Right cardiac atrium (tissue), 5 donors: ENCODE data around the gene OAS2. TPM values are rescaled to one million over a fixed set of nuclear protein-coding genes. Genes with fewer than 3 reads are reported as not detected.

Experiments
- ATAC-seq, 2 donors: fragments of 200-7000 bp; cut with Tn5 transposase; one replicate each; pipeline versions ENCODE4 v1.8.0 to v1.9.1; 2020; ENCODE audit warnings: moderate library complexity in 2 of 2, mild to moderate bottlenecking in 1 of 2
- DNase-seq, 3 donors: peaks; one replicate each; pipeline ENCODE4 v3.0.0-alpha.2; 2020
- H3K27ac ChIP-seq: one replicate; pipeline ENCODE4 v1.5.1; 2013; ENCODE audit warnings: mild to moderate bottlenecking, low read length, control low read depth, moderate library complexity
- H3K27me3 ChIP-seq: one replicate; pipeline ENCODE4 v1.6.1; 2013; ENCODE audit not compliant: control insufficient read depth, insufficient read depth
- H3K4me1 ChIP-seq: one replicate; pipeline ENCODE4 v1.6.1; 2013; ENCODE audit warnings: low read length; ENCODE audit not compliant: control insufficient read depth, insufficient read depth
- H3K4me3 ChIP-seq: one replicate; pipeline ENCODE4 v1.5.1; 2013; ENCODE audit warnings: low read length, control low read depth
- H3K9me3 ChIP-seq: one replicate; pipeline ENCODE4 v1.6.1; 2013; ENCODE audit warnings: low read length; ENCODE audit not compliant: control insufficient read depth
- WGBS: extraction: QIAGEN DNeasy Blood & Tissue Kit; methylation state at CpG from one replicate; pipeline ENCODE4 v1.1.7; 2013; 5-methylcytosine and 5-hydroxymethylcytosine counted together
- intact Hi-C, 4 donors: fragments of 100-400 bp; cut with DNase I; formaldehyde crosslinking; loops; one replicate each; pipeline versions ENCODE4 v1.11.0 to v1.14.0; 2022 to 2023
- polyA plus RNA-seq: library from polyadenylated mRNA; stranded (reverse); fragments of 200-250 nt; gene quantifications from one replicate; pipeline ENCODE4 v1.2.3, GENCODE V29; 2013
- total RNA-seq, 4 donors: library from RNA; stranded (reverse); fragmentation: NEBNext Ultra II Directional; extraction: Animal tissue kit (Norgen Biotek cat#: 25700); gene quantifications; one replicate each; pipeline ENCODE4 v1.2.1, GENCODE V29; 2021
- donor health status: healthy with polysubstance abuse.
- donor health status: DM: no; HTN: yes; CAD: no.
- donor health status: DM: no; HTN: no; CAD: no.
- donor health status: DM: no; HTN: yes; CAD: no; lungs with severe emphysema.
- donor health status: DM: yes; HTN: yes; CAD: no.

The OAS2 gene
- total and polyA plus RNA-seq, 5 donors = 4.1 to 13.7 (median 8.5) TPM

DNA sequence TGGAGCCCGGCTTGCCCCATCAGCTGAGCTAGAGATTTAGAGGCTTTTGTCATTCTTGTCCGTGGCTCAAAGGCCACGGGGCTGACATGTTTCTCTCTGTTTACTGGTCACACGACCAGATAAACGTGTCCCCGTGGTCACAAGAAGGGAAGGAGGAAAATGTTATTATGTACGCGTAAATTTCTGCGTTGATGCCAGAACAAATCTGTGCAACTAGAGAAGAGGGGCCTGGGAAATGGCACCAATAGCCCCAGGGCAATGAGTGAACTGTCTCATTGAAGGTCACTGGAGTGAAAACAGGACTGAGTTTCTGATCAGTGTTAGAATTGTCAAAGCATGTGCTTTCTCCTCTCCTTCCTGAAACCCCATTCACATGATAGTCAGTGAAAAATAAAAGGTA lies 25.3 kb downstream of the OAS2 start:
- H3K4me1 ChIP-seq = no peaks in the 10 kb centered on the region
- no peak overlapping the region for H3K4me3 ChIP-seq
- no peaks in the 10 kb centered on the region for H3K9me3 ChIP-seq
- 72% methylated on average over 9 of the region's 9 CpGs for WGBS
- no peaks in the 10 kb centered on the region for H3K27me3 ChIP-seq
- no peak for ATAC-seq
- no peak for DNase-seq
- intact Hi-C loops = no loop called here
- no peak overlapping the region for H3K27ac ChIP-seq

- H3K9me3 ChIP-seq = no peaks in the 10 kb centered on the region
- DNase-seq = no peak
- 64% methylated on average over 4 of the region's 4 CpGs for WGBS
- no peak overlapping the region for H3K27ac ChIP-seq
- no peak overlapping the region for H3K4me3 ChIP-seq
- intact Hi-C loops = no loop called here
- no peaks in the 10 kb centered on the region for H3K4me1 ChIP-seq
- no peak for ATAC-seq
- H3K27me3 ChIP-seq = no peaks in the 10 kb centered on the region
Measured at GRCh38 chr12:113005762-113006161, 27.4 kb downstream of the OAS2 start.

- no peak for DNase-seq
- no peaks in the 10 kb centered on the region for H3K4me1 ChIP-seq
- no peak overlapping the region for H3K27ac ChIP-seq
- ATAC-seq = no peak
- intact Hi-C loops = no loop called here
- 90% methylated on average over 7 of the region's 7 CpGs for WGBS
- H3K9me3 ChIP-seq = no peaks in the 10 kb centered on the region
- no peak overlapping the region for H3K4me3 ChIP-seq
- H3K27me3 ChIP-seq = no peaks in the 10 kb centered on the region
Measured at GRCh38 chr12:113006206-113006605, 27.9 kb downstream of the OAS2 start.

DNA sequence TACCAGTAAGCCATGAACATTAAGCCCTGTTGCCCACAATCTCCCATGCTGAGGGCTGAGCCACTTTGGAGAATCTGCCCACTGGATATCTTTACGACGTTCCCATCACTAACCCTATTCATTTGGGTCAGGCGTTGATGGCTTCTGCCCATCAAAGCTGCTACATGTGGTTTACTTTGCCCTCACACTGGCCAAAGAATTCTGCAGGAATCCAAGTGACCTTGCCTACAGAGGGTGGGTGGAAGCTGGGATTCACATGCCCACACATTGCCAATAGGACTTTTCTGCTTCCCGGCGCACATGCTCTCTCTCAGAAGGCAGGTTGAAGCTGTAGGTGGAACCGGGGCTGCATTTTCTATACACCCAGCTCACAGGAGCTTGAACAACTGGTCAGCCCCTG lies 28.3 kb downstream of the OAS2 start:
- WGBS = 92% methylated on average over 6 of the region's 6 CpGs
- no peaks in the 10 kb centered on the region for H3K27me3 ChIP-seq
- DNase-seq (no peak), ATAC-seq (no peak)
- H3K9me3 ChIP-seq = peaks cover under 1% of the 10 kb centered on the region
- intact Hi-C loops = no loop called here
- H3K4me1 ChIP-seq = no peaks in the 10 kb centered on the region
- no peak overlapping the region for H3K4me3 ChIP-seq
- H3K27ac ChIP-seq = no peak overlapping the region

DNA sequence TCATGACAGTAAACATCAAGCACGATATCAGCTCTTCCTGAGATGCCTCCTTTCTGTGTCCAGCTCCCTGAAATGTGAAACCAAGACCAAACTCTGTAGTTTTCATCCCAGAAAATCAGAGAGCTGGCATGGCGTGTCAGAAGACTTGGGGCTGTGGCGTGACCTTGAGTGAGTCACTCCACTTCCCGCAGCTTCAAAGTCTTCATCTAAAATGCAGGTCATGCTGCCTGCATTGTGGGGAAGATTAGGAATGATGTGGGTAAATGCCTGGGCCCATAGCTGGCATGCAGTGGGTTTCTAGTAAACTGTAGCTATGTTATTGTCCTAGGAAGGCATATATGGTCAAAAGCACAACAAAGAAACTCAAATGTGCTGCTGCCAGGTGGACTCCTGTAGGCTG lies 28.8 kb downstream of the OAS2 start:
- no peak overlapping the region for H3K27ac ChIP-seq
- no peaks in the 10 kb centered on the region for H3K4me1 ChIP-seq
- no peak overlapping the region for H3K4me3 ChIP-seq
- intact Hi-C loops = no loop called here
- H3K27me3 ChIP-seq = no peaks in the 10 kb centered on the region
- DNase-seq (no peak), ATAC-seq (no peak)
- WGBS = 79% methylated on average over 4 of the region's 4 CpGs
- H3K9me3 ChIP-seq = peaks cover 2% of the 10 kb centered on the region

DNA sequence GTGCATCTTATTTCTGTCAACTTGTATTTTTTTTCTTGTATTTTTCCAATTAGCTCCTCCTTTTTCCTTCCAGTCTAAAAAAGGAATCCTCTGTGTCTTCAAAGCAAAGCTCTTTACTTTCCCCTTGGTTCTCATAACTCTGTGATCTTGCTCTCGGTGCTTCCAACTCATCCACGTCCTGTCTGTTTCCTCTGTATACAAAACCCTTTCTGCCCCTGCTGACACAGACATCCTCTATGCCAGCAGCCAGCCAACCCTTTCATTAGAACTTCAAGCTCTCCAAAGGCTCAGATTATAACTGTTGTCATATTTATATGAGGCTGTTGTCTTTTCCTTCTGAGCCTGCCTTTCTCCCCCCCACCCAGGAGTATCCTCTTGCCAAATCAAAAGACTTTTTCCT lies 32.4 kb downstream of the OAS2 start:
- no peak overlapping the region for H3K27ac ChIP-seq
- intact Hi-C loops = no loop called here
- no peaks in the 10 kb centered on the region for H3K27me3 ChIP-seq
- 57% methylated on average over 2 of the region's 2 CpGs for WGBS
- H3K9me3 ChIP-seq = peaks cover 2% of the 10 kb centered on the region
- no peak overlapping the region for H3K4me3 ChIP-seq
- ATAC-seq (no peak), DNase-seq (no peak)
- no peaks in the 10 kb centered on the region for H3K4me1 ChIP-seq

DNA sequence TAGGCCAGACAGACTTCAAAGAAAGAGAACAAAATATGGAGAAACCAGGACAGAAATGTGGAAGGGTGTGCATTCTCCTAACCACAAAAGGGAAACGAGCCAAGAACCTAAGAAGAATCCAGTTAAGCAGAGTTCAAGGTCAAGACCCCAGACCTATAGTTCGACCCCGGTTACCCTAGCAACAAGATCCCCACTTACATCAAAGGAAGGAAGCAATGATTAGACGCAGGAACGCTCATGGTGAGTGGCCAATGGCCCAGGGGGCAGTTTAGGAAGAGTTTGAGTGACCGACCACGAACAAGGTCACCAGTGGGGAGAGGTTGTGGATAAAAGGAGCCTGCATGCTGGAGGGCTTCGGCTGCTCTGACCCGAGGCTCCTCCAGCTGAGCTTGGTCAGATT lies 36.2 kb downstream of the OAS2 start:
- Histone ChIP-seq H3K9me3 (peaks cover 2% of the 10 kb centered on the region), H3K27me3 (no peaks in the 10 kb centered on the region), H3K4me1 (no peaks in the 10 kb centered on the region), H3K4me3 (no peak overlapping the region), H3K27ac (no peak overlapping the region)
- intact Hi-C loops = no loop called here
- no peak for DNase-seq
- ATAC-seq = no peak
- 54% methylated on average over 9 of the region's 9 CpGs for WGBS

- no peaks in the 10 kb centered on the region for H3K27me3 ChIP-seq
- intact Hi-C loops = no loop called here
- DNase-seq = no peak
- no peak overlapping the region for H3K4me3 ChIP-seq
- ATAC-seq = no peak
- WGBS = 74% methylated on average over 5 of the region's 5 CpGs
- no peak overlapping the region for H3K27ac ChIP-seq
- H3K4me1 ChIP-seq = no peaks in the 10 kb centered on the region
- H3K9me3 ChIP-seq = peaks cover under 1% of the 10 kb centered on the region
Measured at GRCh38 chr12:113016796-113017195, 38.5 kb downstream of the OAS2 start.

GRCh38 chr12:113019025-113019424 lies 40.7 kb downstream of the OAS2 start:
- H3K27me3 ChIP-seq = no peaks in the 10 kb centered on the region
- no peaks in the 10 kb centered on the region for H3K9me3 ChIP-seq
- H3K4me1 ChIP-seq = no peaks in the 10 kb centered on the region
- no peak for ATAC-seq
- intact Hi-C loops = no loop called here
- DNase-seq = no peak
- no peak overlapping the region for H3K27ac ChIP-seq
- no peak overlapping the region for H3K4me3 ChIP-seq
- 20% methylated on average over 4 of the region's 4 CpGs for WGBS

GRCh38 chr12:113021500-113021899 lies 43.2 kb downstream of the OAS2 start:
- no peaks in the 10 kb centered on the region for H3K9me3 ChIP-seq
- no peak overlapping the region for H3K27ac ChIP-seq
- H3K27me3 ChIP-seq = no peaks in the 10 kb centered on the region
- H3K4me3 ChIP-seq = no peak overlapping the region
- no peak for DNase-seq
- WGBS = 65% methylated on average over 1 of the region's 1 CpG
- intact Hi-C loops = no loop called here
- ATAC-seq = no peak
- no peaks in the 10 kb centered on the region for H3K4me1 ChIP-seq

GRCh38 chr12:113022563-113023297 lies 44.4 kb downstream of the OAS2 start:
- ATAC-seq = no peak
- no peak for DNase-seq
- Histone ChIP-seq H3K4me1 (no peaks in the 10 kb centered on the region), H3K27me3 (no peaks in the 10 kb centered on the region), H3K9me3 (no peaks in the 10 kb centered on the region), H3K4me3 (no peak overlapping the region), H3K27ac (no peak overlapping the region)
- WGBS = 89% methylated on average over 3 of the region's 3 CpGs
- intact Hi-C loops = no loop called here

DNA sequence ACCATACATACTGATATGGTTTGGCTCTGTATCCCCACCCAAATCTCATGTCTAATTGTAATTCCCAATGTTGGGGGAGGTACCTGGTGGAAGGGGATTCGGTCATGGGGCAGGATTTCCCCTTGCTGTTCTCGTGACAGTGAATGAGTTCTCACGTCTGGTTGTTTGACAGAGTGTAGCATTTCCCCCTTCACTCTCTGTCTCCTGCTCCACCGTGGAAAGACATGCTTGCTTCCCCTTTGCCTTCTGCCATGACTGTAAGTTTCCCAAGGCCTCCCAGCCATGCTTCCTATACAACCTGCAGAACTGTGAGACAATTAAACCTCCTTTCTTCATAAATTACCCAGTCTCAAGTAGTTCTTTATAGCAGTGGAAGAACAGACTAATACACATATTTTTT lies 49.4 kb downstream of the OAS2 start:
- WGBS = 45% methylated on average over 4 of the region's 4 CpGs
- intact Hi-C loops = no loop called here
- no peaks in the 10 kb centered on the region for H3K27me3 ChIP-seq
- H3K27ac ChIP-seq = no peak overlapping the region
- H3K9me3 ChIP-seq = no peaks in the 10 kb centered on the region
- H3K4me1 ChIP-seq = no peaks in the 10 kb centered on the region
- ATAC-seq (no peak), DNase-seq (no peak)
- H3K4me3 ChIP-seq = no peak overlapping the region
